GM12865 (cell line): ENCODE results near the gene SLC2A11.

ENCODE experiments used
- DNase-seq: peaks from one replicate; pipeline ENCODE4 v3.0.0; 2010; ENCODE audit warnings: low read depth
- H3K4me3 ChIP-seq: 2 replicates; pipeline ENCODE4 v1.5.1; 2011; ENCODE audit warnings: mild to moderate bottlenecking, low read depth, low read length, control low read depth
- TF ChIP-seq, protein P1 (sequence below): IDR thresholded peaks from 2 replicates; pipeline ENCODE4 v1.5.1; 2011; ENCODE audit warnings: low read length, control low read depth, low read depth, inconsistent platforms; ENCODE audit not compliant: insufficient read depth; ENCODE audit errors: missing control alignments

SLC2A11 gene

DNA sequence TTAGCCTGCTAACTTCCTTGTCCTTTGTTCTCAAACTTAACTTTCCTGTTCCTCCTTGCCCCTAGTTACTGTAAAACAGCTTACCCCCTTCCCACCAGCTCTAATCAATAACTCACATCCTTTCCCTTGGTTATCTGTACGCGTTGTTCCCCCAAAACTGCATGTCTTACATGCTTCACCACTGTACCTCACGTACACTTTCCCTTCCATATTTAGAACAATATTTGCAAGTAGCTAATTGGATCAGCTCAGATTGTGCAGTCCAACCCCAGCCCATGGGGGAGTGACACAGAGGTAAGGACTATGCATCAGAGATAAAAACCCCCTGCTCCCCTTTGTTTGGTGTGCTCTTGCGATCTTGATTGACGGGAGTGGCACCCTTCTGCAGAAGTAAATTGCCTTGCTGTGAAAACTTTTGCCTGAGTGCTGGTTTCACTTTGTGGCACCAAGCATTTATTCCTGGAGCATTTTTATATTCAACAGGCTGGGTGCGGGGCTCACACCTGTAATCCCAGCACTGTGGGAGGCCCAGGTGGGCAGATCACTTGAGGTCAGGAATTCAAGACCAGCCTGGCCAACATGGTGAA is 67.4 kb downstream of the SLC2A11 start:
- TF ChIP-seq, protein P1, sequence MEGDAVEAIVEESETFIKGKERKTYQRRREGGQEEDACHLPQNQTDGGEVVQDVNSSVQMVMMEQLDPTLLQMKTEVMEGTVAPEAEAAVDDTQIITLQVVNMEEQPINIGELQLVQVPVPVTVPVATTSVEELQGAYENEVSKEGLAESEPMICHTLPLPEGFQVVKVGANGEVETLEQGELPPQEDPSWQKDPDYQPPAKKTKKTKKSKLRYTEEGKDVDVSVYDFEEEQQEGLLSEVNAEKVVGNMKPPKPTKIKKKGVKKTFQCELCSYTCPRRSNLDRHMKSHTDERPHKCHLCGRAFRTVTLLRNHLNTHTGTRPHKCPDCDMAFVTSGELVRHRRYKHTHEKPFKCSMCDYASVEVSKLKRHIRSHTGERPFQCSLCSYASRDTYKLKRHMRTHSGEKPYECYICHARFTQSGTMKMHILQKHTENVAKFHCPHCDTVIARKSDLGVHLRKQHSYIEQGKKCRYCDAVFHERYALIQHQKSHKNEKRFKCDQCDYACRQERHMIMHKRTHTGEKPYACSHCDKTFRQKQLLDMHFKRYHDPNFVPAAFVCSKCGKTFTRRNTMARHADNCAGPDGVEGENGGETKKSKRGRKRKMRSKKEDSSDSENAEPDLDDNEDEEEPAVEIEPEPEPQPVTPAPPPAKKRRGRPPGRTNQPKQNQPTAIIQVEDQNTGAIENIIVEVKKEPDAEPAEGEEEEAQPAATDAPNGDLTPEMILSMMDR = no peak
- no peak for DNase-seq
- no peak overlapping the region for H3K4me3 ChIP-seq

DNA sequence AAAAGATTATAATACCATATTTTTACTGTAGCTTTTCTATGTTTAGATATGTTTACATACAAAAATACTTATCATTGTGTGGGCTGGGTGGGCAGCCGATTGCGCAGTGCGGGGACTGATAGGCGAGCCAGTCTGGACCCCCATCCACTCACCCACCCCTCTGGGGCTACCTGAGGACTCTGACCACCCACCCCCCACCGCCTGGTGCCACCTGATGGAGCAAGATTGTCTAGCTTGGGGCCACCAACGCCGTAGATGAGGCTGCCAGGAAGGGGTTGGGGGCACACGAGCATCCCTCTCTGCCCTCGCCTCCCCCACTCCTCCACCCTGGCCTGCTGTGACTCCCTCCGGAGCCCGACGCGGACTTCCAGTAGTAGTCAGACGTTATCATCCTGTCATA is 68.9 kb downstream of the SLC2A11 start:
- TF ChIP-seq, protein P1 = no peak
- H3K4me3 ChIP-seq = no peak overlapping the region
- DNase-seq = no peak
